Endodermal cell (in vitro differentiated cells): ENCODE measurements around the gene FTO. TPM values are rescaled to one million over a fixed set of nuclear protein-coding genes. Genes with fewer than 3 reads are reported as not detected.

Experiments
- DNase-seq: peaks from one replicate; pipeline ENCODE4 v3.0.0-alpha.2; 2017
- H3K27ac ChIP-seq: 2 replicates; pipeline ENCODE4 v1.5.1; 2013; ENCODE audit warnings: mild to moderate bottlenecking, low read depth, low read length, moderate library complexity
- H3K27me3 ChIP-seq: 2 replicates; pipeline ENCODE4 v1.6.1; 2013; ENCODE audit warnings: mild to moderate bottlenecking, low read length, moderate library complexity; ENCODE audit not compliant: insufficient read depth, control insufficient read depth, poor library complexity, severe bottlenecking
- H3K36me3 ChIP-seq: 2 replicates; pipeline ENCODE4 v1.7.0; 2013; ENCODE audit warnings: mild to moderate bottlenecking, low read length, moderate library complexity; ENCODE audit not compliant: control insufficient read depth, insufficient read depth
- H3K4me1 ChIP-seq: one replicate; pipeline ENCODE4 v1.7.0; 2013; ENCODE audit warnings: low read length; ENCODE audit not compliant: control insufficient read depth, insufficient read depth
- H3K4me3 ChIP-seq: 2 replicates; pipeline ENCODE4 v1.5.1; 2013; ENCODE audit warnings: mild to moderate bottlenecking, low read length, moderate library complexity
- H3K9ac ChIP-seq: 2 replicates; pipeline ENCODE4 v1.6.1; 2013; ENCODE audit warnings: mild to moderate bottlenecking, low read length, moderate library complexity; ENCODE audit not compliant: poor library complexity, severe bottlenecking; ENCODE audit errors: extremely low read depth
- H3K9me3 ChIP-seq: 2 replicates; pipeline ENCODE4 v1.6.1; 2013; ENCODE audit warnings: mild to moderate bottlenecking, low read length, moderate library complexity; ENCODE audit not compliant: control insufficient read depth
- H3K27ac Mint-ChIP-seq: 2 replicates; pipeline ENCODE4 v1.8.0; 2020; ENCODE audit warnings: mixed read lengths
- H3K27me3 Mint-ChIP-seq: 2 replicates; pipeline ENCODE4 v1.8.0; 2021; ENCODE audit warnings: mild to moderate bottlenecking, mixed read lengths; ENCODE audit not compliant: insufficient read depth
- H3K36me3 Mint-ChIP-seq: 2 replicates; pipeline ENCODE4 v1.8.0; 2020; ENCODE audit warnings: low read depth, mixed read lengths
- H3K4me1 Mint-ChIP-seq: 2 replicates; pipeline ENCODE4 v1.8.0; 2020; ENCODE audit warnings: mixed read lengths
- H3K4me3 Mint-ChIP-seq: 2 replicates; pipeline ENCODE4 v1.8.0; 2020; ENCODE audit warnings: mild to moderate bottlenecking, moderate library complexity, mixed read lengths
- H3K9me3 Mint-ChIP-seq: 2 replicates; pipeline ENCODE4 v1.8.0; 2020; ENCODE audit warnings: mild to moderate bottlenecking, mixed read lengths
- CTCF ChIP-seq: fragments of 200-600 bp; sonication (generic); conservative IDR thresholded peaks from 2 replicates; pipeline ENCODE4 v1.5.0; 2021; ENCODE audit warnings: antibody characterized with exemption, mild to moderate bottlenecking
- WGBS, 2 experiments: methylation state at CpG; one replicate each; pipeline versions ENCODE4 v1.1.5 to v1.1.7; 2013; ENCODE audit warnings: missing lambda C conversion rate in 2 of 2, mixed read lengths in 1 of 2; ENCODE audit not compliant: insufficient coverage in 1 of 2, insufficient read length in 1 of 2; 5-methylcytosine and 5-hydroxymethylcytosine counted together
- total RNA-seq, 2 donors: library from RNA; stranded (reverse); fragmentation: NEBNext Ultra II Directional in 1 of 2; extraction: Animal tissue kit (Norgen Biotek cat#: 25700) in 1 of 2; gene quantifications; 2 replicates in 1 of 2; 3 replicates in 1 of 2; pipeline ENCODE4 v1.2.1, GENCODE V29; 2021

FTO gene
- total RNA-seq, 2 donors from 2014 or later = 80.3 to 102 TPM

DNA sequence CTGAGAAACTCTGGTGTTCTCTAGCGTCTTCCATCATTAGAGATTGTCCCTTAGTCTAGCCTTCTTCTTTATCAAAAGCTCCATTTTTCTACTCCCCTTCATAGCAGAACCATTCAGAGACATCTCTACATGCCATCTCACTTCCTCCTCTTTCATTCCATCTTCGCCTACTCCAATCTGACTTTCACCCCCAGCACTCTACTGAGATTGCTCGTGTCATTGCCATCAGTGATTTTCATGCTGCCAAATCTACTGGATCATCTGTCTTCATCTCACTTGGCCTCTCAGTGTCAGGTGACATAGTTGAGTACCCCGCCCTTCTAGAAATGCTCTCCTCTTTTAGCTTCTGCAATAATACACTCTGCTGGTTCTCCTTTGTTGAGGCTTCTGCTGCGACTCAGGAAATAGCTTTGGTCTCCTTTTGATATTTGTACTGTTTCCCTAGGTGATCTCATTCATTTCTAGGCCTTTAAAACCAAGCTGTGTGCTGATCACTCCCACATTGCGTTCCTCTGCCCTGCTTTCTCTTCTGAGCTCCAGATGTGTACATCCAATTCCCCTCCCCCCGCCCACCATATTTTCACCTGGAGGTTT is 119.1 kb downstream of the FTO start:
- 92 to 93% methylated on average over 5 to 7 of the region's 7 CpGs for WGBS, 2 experiments
- Histone ChIP-seq H3K27me3 (no peaks in the 10 kb centered on the region), H3K27ac (no peak overlapping the region), H3K36me3 (peaks cover 11% of the 10 kb centered on the region), H3K9me3 (no peaks in the 10 kb centered on the region), H3K4me1 (no peaks in the 10 kb centered on the region), H3K4me3 (no peak overlapping the region), H3K9ac (no peak overlapping the region)
- no peak for TF ChIP-seq CTCF
- no peak overlapping the region for H3K4me3 Mint-ChIP-seq
- no peak for DNase-seq
- H3K36me3 Mint-ChIP-seq = peaks cover 8% of the 10 kb centered on the region
- no peak overlapping the region for H3K27ac Mint-ChIP-seq
- no peaks in the 10 kb centered on the region for H3K9me3 Mint-ChIP-seq
- H3K27me3 Mint-ChIP-seq = no peaks in the 10 kb centered on the region
- no peaks in the 10 kb centered on the region for H3K4me1 Mint-ChIP-seq

DNA sequence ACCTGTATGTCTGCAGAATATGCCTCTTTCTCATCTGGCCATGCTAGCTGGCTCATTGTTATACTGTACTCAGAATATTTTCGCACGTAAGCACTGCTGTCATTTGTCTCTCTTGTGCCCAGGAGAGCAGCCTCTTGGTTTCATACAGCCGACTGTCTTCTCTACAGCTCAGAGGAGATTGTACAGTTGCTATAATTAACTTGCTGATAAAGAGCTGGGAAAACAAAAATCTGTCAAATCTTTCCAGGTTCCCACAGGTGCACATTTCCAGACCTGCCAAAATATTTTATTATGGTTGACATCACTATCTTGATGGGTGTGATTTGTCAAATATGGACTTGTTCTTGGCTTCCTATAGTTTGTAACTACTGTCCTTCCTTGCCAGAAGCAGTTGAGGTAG is 122.7 kb downstream of the FTO start:
- Histone ChIP-seq H3K36me3 (peaks cover 11% of the 10 kb centered on the region), H3K4me3 (no peak overlapping the region), H3K4me1 (no peaks in the 10 kb centered on the region), H3K9ac (no peak overlapping the region), H3K9me3 (no peaks in the 10 kb centered on the region), H3K27me3 (no peaks in the 10 kb centered on the region), H3K27ac (no peak overlapping the region)
- WGBS, 2 experiments = 62 to 67% methylated on average over 3 of the region's 3 CpGs
- Mint-ChIP-seq H3K4me1 (no peaks in the 10 kb centered on the region), H3K4me3 (no peak overlapping the region), H3K27ac (no peak overlapping the region), H3K27me3 (no peaks in the 10 kb centered on the region), H3K36me3 (peaks cover 9% of the 10 kb centered on the region), H3K9me3 (no peaks in the 10 kb centered on the region)
- no peak for DNase-seq
- TF ChIP-seq CTCF = no peak

DNA sequence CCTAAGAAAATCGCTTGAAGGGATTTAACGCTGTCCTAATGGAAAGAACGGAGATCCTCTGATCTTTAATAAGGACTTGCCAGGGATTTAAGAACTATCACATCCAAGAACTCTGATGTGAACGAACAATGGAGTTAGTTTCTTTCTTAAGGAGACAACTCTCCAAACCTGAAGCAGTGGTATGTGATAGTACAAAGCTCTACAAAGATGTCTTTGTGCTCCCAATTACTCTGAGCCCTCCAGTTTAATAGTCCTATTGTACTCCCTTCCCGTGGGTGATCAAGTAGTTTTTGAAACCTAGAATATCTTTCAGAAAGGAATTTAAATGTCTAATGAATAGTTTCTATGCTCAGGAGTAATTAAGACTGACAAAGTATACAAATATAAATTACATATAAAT is 123.8 kb downstream of the FTO start:
- Mint-ChIP-seq H3K4me1 (no peaks in the 10 kb centered on the region), H3K9me3 (no peaks in the 10 kb centered on the region), H3K27ac (no peak overlapping the region), H3K4me3 (no peak overlapping the region), H3K36me3 (peaks cover 9% of the 10 kb centered on the region), H3K27me3 (no peaks in the 10 kb centered on the region)
- Histone ChIP-seq H3K27me3 (no peaks in the 10 kb centered on the region), H3K4me1 (no peaks in the 10 kb centered on the region), H3K9ac (no peak overlapping the region), H3K36me3 (peaks cover 11% of the 10 kb centered on the region), H3K27ac (peak overlapping the region; percentile 70), H3K4me3 (no peak overlapping the region), H3K9me3 (no peaks in the 10 kb centered on the region)
- DNase-seq = no peak
- TF ChIP-seq CTCF = no peak
- WGBS, 2 experiments = 85 to 86% methylated on average over 4 to 5 of the region's 5 CpGs
